OCI-LY7 (cell line): ENCODE data around the gene RAPGEF5.

ENCODE experiments used
- CTCF ChIP-seq: fragments of 200-600 bp; sonication (generic); conservative IDR thresholded peaks from 2 replicates; pipeline ENCODE4 v1.5.1; 2014; ENCODE audit warnings: mild to moderate bottlenecking, antibody characterized with exemption, low read length, moderate library complexity, mixed read lengths
- EZH2phosphoT487 ChIP-seq: fragments of 200-600 bp; sonication (generic); IDR thresholded peaks from 2 replicates; pipeline ENCODE4 v1.6.1; 2018; ENCODE audit warnings: low read depth, borderline replicate concordance, mild to moderate bottlenecking, mixed run types, antibody characterized with exemption, low read length, moderate library complexity, mixed read lengths

GRCh38 chr7:22196429-22196828, 160.5 kb downstream of the RAPGEF5 start:
- TF ChIP-seq CTCF (no peak), EZH2phosphoT487 (no peak)
